HG03378 (cell line): ENCODE results near the gene KTN1.

Experiments
- ATAC-seq: cut with Tn5 transposase; IDR thresholded peaks from one replicate; pipeline ENCODE4 v1.9.1; 2021; ENCODE audit warnings: mild to moderate bottlenecking, moderate library complexity; ENCODE audit not compliant: unreplicated experiment

The KTN1 gene

DNA sequence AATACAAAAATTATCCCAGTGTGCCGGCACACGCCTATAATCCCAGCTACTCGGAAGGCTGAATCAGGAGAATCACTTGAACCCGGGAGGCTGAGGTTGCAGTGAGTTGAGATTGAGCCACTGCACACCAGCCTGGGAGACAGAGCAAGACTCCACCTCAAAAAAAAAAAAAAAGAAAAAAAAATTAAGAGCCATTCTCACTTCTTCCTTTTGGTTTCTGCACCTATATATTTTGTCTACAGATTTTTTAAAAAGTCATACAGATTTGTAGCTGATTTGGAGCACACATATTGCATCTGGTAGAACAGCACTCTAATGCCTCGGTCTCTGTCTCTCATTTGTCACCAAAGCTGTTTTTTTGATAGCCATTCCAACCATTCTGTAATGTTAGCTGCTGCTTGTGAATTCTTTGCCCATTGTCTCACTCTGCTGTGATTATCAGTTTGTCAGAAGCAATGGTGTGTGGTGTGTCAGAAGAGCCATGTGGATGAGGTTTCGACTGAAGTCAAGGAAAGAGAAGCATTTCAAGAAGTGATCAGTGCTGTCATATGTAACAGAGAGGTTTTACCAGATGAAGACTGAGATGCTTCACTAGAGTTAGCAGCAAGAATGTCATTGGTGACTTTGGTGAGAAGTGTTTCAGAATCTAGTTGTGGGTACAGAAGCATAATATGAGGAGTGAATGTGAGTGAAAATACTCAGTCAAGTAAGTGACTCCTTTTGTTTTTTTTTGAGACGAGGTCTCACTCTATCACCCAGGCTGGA is 8.7 kb upstream of the KTN1 start:
- peak; percentile 57 for ATAC-seq

GRCh38 chr14:55572578-55572977 is 7.4 kb upstream of the KTN1 start:
- no peak for ATAC-seq

DNA sequence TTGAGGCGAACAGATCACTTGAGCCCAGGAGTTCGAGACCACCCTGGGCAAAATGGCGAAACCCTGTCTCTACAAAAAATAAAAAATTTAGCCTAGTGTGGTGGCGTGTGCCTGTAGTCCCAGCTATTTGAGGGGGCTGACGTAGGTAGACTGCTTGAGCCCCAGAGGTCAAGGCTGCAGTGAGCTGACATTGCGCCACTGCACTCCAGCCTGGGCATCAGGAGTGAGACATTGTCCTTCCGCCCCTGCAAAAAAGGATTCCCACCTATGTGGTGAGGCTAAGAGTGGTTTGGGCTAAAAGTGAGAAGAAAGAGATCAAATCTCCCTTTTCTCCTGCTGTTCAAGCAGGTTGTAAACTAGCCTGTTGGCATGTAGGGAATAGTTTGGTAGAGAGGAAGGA is 5.0 kb upstream of the KTN1 start:
- no peak for ATAC-seq

GRCh38 chr14:55577229-55577628 is 2.8 kb upstream of the KTN1 start:
- ATAC-seq: no peak

DNA sequence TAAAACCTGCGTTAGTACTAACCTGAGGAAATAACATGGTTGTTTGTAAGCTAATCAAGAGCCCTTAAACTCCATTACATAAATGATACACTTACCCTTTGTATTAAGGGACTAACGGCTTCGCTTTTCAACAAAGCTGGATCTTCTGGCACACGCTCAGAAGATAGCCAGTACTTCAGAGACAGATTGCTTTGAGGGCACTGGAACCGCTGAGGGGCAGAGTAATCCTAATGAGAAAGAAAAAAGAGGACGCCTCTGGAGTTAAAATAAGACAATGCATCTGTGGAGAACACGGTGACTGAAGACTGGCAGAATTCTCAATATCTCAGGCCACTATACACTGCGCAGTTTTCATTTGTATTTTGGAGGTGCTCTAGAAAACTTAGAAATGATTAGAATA is 1.5 kb upstream of the KTN1 start:
- no peak for ATAC-seq

- peak; percentile 18 for ATAC-seq
These were observed 699 bp downstream of the KTN1 start for GRCh38 chr14:55580470-55581341.

GRCh38 chr14:55581342-55581771 is 1.4 kb downstream of the KTN1 start:
- ATAC-seq: no peak

DNA sequence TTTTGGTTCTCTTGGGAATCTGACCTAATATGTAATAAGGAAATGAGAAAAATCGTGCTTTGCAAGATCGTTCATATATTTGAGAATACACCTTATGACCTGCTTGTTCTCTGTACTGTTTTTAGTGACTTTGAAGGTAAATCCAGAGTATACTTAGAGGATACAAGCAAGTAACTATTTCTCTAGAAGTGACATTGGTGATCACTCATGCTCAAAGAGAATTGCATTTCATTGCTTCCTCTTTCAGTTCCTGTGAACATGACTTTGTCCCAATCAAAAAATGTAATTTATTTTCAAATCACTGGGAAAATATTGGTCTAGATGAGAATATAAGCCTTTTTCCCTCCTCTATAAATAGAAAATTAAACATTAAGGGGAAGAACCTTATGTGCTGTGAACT is 2.7 kb downstream of the KTN1 start:
- peak; percentile 41 for ATAC-seq

- no peak for ATAC-seq
These were observed 4.0 kb downstream of the KTN1 start for GRCh38 chr14:55583942-55584468.

DNA sequence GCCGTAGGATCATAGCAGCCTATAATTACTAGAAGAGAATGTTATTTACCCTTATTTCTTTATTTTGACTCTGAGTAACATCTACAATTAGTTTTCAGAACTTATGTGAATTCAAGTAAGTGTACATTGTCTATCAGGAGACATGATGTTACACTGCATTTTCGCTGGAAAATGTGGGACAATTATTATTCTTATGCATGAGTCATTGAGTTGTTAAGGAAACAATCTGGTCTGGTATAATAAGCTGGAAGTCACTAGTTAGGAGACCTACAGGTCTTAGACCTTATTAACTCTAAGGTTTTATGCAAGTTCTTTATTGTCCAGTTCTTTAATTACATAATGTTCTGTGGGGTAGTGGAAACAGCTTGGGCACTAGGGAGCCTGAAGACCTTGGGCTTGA is 5.8 kb downstream of the KTN1 start:
- ATAC-seq: no peak

DNA sequence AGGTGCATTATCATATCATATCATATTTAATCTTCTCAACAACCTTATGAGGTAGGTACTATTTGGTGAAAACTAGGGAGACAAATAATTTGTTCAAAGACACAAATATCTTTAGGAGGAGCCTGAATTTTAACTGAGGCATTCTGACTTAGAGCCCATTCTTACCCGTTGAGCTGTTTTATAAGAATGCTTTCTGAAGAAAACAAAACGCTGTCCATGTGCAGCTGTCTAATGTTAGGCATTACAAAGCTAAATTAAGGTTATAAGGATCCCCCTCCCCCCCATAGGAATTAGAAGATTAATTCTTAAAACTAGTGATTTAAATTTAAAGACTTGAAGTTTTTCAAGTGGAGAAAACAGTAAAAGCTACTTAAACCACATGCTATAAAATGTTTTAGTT is 6.4 kb downstream of the KTN1 start:
- ATAC-seq: no peak

GRCh38 chr14:55587847-55588246 is 7.8 kb downstream of the KTN1 start:
- ATAC-seq: no peak

- ATAC-seq: no peak
These were observed 8.3 kb downstream of the KTN1 start for GRCh38 chr14:55588259-55588699.

DNA sequence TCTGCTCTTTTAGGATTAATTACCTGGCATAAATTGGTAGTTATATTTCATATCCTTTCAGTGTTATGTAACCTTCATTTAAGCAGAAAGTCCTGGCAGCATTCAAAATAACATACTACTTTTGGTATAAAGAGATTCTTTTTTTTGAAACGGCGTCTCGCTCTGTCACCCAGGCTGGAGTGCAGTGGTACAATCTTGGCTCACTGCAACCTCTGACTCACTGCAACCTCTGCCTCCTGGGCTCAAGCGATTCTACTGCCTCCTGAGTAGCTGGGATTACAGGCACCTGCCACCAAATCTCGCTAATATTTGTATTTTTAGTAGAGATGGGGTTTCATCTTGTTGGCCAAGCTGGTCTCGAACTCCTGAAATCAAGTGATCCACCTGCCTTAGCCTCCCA is 9.2 kb downstream of the KTN1 start:
- no peak for ATAC-seq

- no peak for ATAC-seq
These were observed 12.4 kb downstream of the KTN1 start for GRCh38 chr14:55592436-55592835.

- ATAC-seq: no peak
These were observed 13.7 kb downstream of the KTN1 start for GRCh38 chr14:55593698-55594097.

DNA sequence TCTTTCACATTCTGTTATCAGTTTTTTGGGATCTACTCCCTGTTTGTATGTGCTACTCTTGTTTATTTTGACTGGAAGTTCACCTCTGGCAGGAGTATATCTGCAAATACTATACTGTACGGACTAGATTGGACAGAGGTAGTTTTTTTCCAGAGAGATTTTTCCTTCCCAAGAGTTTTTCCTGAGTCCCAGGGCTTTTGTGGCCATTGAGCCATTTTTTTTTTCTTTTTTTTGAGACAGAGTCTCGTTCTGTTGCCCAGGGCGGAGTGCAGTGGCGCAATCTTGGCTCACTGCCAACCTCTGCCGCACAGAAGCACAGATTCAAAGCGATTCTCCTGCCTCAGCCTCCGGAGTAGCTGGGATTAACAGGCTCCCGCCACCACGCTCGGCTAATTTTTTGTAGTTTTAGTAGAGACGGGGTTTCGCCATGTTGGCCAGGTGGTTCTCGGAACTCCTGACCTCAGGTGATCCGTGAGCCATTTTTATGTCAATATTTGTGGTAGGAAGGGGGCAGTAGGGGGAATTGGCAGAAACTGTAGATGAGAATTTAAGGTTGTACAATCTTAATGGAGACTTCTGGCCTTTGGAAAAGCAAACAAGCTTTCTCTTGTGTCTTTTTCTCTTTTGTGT is 19.4 kb downstream of the KTN1 start:
- ATAC-seq: no peak

- ATAC-seq: no peak
These were observed 21.0 kb downstream of the KTN1 start for GRCh38 chr14:55600784-55601561.

DNA sequence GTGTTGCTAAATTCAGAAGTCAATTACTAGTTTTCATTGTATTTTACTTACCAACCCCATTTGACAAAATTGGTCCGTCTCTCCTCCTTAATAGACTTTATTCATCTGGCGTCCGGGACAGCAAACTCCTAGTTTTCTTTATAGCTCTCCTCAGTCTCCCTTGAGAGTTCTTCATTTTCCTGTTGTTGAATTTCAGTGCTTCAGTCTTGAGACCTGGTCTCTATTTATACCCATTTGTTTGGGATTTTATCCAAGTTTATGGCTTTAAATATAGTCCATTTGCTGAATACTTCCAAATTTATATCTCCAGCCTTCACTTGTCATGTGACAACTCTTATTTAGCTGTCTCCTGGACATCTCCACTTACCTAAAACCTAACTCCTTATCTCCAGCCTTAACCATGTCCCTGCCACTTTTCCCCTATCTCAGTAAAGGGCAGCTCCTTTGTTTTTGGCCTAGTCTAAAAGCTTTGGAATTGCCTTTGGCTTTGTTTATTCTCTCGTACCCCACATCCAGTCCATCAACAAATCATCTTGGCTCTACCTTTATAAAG is 23.5 kb downstream of the KTN1 start:
- ATAC-seq: no peak

- no peak for ATAC-seq
These were observed 24.5 kb downstream of the KTN1 start for GRCh38 chr14:55604488-55604887.
